HUES64 (cell line): ENCODE results near the gene CPLX4.
"Not testable (repeated sequence)": the region's sequence is repeated elsewhere in the genome, so short reads cannot be mapped to it uniquely, and the experiment has no call there.

Experiments used
- H3K27ac ChIP-seq: 2 replicates; pipeline ENCODE4 v1.7.0; 2013; ENCODE audit warnings: low read depth, low read length, inconsistent platforms
- H3K27me3 ChIP-seq: 2 replicates; pipeline ENCODE4 v1.6.1; 2013; ENCODE audit warnings: mild to moderate bottlenecking, low read length; ENCODE audit not compliant: insufficient read depth
- H3K36me3 ChIP-seq: 2 replicates; pipeline ENCODE4 v1.6.1; 2013; ENCODE audit warnings: mild to moderate bottlenecking, low read length; ENCODE audit not compliant: insufficient read depth
- H3K4me1 ChIP-seq: 2 replicates; pipeline ENCODE4 v1.6.1; 2013; ENCODE audit warnings: mild to moderate bottlenecking, low read length, moderate library complexity; ENCODE audit not compliant: insufficient read depth
- H3K4me3 ChIP-seq: 2 replicates; pipeline ENCODE4 v1.5.1; 2013; ENCODE audit warnings: mild to moderate bottlenecking, low read length, moderate library complexity
- H3K9ac ChIP-seq: 2 replicates; pipeline ENCODE4 v1.6.1; 2013; ENCODE audit warnings: mild to moderate bottlenecking, low read depth, low read length
- H3K9me3 ChIP-seq: 2 replicates; pipeline ENCODE4 v1.6.1; 2013; ENCODE audit warnings: low read depth, low read length; ENCODE audit not compliant: insufficient read depth
- WGBS: fragments of 150-250, 120-280 bp; methylation state at CpG from one replicate; pipeline ENCODE4 v1.1.7; 2013; ENCODE audit warnings: missing lambda C conversion rate; 5-methylcytosine and 5-hydroxymethylcytosine counted together

The CPLX4 gene

DNA sequence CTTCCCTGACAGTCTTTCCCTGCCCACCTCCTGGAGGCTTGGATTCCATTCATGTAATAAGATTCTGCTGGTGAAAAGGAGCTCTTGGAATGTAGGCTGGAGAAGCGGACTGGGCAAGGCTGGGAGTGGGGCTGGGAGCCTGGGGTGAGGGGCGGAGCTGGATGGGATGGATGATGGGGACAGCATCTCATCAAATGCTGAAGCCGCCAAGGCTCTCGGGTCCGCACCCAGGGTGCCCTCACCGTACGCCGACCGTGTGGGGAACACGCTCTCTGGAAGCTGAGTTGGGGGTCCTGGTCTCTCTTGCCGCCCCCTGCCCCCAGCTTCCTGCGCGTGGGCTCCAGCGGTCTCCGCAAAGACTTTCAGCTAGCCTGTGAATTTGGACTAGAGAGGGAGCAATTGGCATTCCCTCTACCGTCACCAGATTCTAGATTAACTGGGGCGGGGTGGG is 54.3 kb downstream of the CPLX4 start:
- Histone ChIP-seq H3K9ac (no peak overlapping the region), H3K9me3 (no peaks in the 10 kb centered on the region), H3K4me3 (no peak overlapping the region), H3K36me3 (no peaks in the 10 kb centered on the region), H3K27me3 (peaks cover 70% of the 10 kb centered on the region), H3K4me1 (peaks cover 8% of the 10 kb centered on the region; the same call in 1 of the 2 replicates), H3K27ac (no peak overlapping the region)
- WGBS: 5% methylated on average over 15 of the region's 17 CpGs

DNA sequence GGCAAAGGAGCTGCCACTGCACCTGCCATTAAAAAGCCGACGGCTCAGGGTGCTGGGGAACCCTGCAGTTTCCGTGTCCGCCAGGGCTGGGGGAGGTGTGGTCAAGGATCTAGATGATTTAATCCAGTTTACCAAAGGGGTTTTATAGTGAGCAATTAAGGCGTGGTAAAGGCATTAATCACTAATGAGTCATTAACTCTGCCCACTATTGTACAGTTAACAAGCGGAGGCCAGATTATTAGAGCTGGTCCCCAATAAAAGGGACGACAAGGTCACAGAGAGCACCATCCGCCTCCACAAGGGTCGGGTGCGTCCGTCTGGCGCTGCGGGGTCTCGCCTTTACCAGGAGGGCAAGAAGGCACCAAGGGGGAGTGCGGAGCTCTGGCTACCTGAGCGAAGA is 54.8 kb downstream of the CPLX4 start:
- H3K36me3 ChIP-seq: no peaks in the 10 kb centered on the region
- H3K27ac ChIP-seq: no peak overlapping the region
- WGBS: 11% methylated on average over 15 of the region's 16 CpGs
- H3K4me3 ChIP-seq: no peak overlapping the region
- H3K9me3 ChIP-seq: no peaks in the 10 kb centered on the region
- H3K9ac ChIP-seq: no peak overlapping the region
- peaks cover 66% of the 10 kb centered on the region for H3K27me3 ChIP-seq
- peaks cover 8% of the 10 kb centered on the region; the same call in 1 of the 2 replicates for H3K4me1 ChIP-seq

DNA sequence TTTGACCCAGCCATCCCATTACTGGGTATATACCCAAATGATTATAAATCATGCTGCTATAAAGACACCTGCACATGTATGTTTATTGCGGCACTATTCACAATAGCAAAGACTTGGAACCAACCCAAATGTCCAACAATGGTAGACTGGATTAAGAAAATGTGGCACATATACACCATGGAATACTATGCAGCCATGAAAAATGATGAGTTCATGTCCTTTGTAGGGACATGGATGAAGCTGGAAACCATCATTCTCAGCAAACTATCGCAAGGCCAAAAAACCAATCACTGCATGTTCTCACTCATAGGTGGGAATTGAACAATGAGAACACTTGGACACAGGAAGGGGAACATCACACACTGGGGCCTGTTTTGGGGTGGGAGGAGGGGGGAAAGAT is 56.2 kb downstream of the CPLX4 start:
- WGBS: no CpG with 5 or more reads among the region's 2 CpGs
- H3K9ac ChIP-seq, H3K4me3 ChIP-seq, H3K36me3 ChIP-seq, H3K4me1 ChIP-seq, H3K27ac ChIP-seq, H3K9me3 ChIP-seq: not testable (repeated sequence)
- peaks cover 52% of the 10 kb centered on the region for H3K27me3 ChIP-seq

DNA sequence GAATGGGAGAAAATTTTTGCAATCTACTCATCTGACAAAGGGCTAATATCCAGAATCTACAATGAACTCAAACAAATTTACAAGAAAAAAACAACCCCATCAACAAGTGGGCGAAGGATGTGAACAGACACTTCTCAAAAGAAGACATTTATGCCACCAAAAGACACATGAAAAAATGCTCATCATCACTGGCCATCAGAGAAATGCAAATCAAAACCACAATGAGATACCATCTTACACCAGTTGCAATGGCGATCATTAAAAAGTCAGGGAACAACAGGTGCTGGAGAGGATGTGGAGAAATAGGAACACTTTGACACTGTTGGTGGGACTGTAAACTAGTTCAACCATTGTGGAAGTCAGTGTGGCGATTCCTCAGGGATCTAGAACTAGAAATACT is 56.6 kb downstream of the CPLX4 start:
- H3K9ac ChIP-seq, H3K27ac ChIP-seq, H3K9me3 ChIP-seq, H3K4me1 ChIP-seq, H3K4me3 ChIP-seq, H3K36me3 ChIP-seq: not testable (repeated sequence)
- H3K27me3 ChIP-seq: peaks cover 48% of the 10 kb centered on the region
- WGBS: 80% methylated on average over 1 of the region's 3 CpGs

DNA sequence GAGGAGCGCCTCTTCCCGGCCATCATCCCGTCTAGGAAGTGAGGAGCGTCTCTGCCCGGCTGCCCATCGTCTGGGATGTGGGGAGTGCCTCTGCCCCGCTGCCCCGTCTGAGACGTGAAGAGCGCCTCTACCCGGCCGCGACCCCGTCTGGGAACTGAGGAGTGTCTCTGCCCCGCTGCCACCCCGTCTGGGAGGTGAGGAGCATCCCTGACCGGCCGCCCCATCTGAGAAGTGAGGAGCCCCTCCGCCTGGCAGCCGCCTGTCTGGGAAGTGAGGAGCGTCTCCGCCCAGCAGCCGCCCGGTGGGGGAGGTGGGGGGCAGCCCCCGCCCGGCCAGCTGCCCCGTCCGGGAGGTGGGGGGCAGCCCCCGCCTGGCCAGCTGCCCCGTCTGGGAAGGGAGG is 63.0 kb downstream of the CPLX4 start:
- H3K9ac ChIP-seq, H3K27me3 ChIP-seq, H3K9me3 ChIP-seq, H3K36me3 ChIP-seq, H3K4me1 ChIP-seq, H3K27ac ChIP-seq, H3K4me3 ChIP-seq: not testable (repeated sequence)
- 84% methylated on average over 28 of the region's 30 CpGs for WGBS

DNA sequence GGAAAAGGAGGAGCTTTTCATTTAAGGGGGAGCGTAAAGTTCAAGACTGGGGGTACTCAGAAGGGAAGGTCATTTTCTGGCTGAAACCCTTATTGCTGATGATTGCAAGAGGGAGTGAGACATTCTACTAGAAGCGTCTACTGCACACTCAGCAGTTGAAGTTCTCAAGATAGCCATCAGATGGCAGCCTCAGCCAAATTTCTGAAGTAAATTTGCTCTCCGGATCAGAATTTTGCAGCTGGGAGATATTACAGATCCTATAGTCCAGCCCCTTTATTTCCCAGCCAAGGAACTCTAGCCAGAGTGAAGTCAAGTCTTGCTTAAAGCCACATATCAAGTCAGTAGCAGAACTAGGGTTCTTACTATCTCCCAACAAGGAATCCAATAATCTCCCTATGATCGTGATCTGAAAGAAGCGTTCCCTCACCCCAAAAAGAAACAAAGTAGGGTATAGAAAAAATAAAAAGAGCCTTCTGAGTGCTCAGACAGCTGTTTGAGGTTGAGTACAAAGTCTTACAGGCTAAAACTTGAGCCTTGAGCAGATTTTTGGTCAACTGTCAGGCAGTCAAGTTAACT is 69.2 kb downstream of the CPLX4 start:
- WGBS: 11% methylated on average over 3 of the region's 5 CpGs
- Histone ChIP-seq H3K4me1 (no peaks in the 10 kb centered on the region), H3K27ac (no peak overlapping the region), H3K4me3 (no peak overlapping the region), H3K9me3 (no peaks in the 10 kb centered on the region), H3K36me3 (no peaks in the 10 kb centered on the region), H3K27me3 (peaks cover 50% of the 10 kb centered on the region), H3K9ac (no peak overlapping the region)

DNA sequence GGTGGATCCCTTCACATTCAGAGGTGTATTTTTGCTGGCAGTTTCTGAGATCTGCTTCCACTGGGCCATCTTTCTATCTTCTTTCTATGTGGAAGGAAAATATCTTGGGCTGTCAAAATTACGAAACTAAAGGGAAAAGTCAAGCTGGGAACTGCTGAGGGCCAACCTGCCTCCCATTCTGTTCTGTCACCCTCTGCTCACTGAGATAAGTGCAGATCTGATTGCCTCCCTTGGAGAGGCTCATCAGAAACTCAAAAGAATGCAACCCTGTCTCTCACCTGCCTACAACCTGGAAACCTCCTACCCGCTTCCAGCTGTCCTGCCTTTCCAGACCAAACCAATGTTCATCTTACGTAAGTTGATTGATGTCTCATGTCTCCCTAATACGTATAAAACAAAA is 71.7 kb downstream of the CPLX4 start:
- H3K27me3 ChIP-seq: peaks cover 55% of the 10 kb centered on the region
- 64% methylated on average over 4 of the region's 4 CpGs for WGBS

More for the DNA sequence above, 71.7 kb downstream of the CPLX4 start:
- no peak overlapping the region for H3K9ac ChIP-seq
- H3K36me3 ChIP-seq: no peaks in the 10 kb centered on the region
- H3K9me3 ChIP-seq: no peaks in the 10 kb centered on the region
- no peak overlapping the region for H3K4me3 ChIP-seq
- no peaks in the 10 kb centered on the region for H3K4me1 ChIP-seq
- no peak overlapping the region for H3K27ac ChIP-seq
